HepG2 (cell line): ENCODE data around the gene PPM1F. TPM values are rescaled to one million over a fixed set of nuclear protein-coding genes. Genes with fewer than 3 reads are reported as not detected.

Experiments
- BRD4 ChIP-seq: sonication (generic); formaldehyde crosslinking; IDR thresholded peaks from 2 replicates; pipeline ENCODE4 v1.4.0; 2020; ENCODE audit warnings: missing genetic modification reagents
- CBX5 ChIP-seq: sonication (generic); formaldehyde crosslinking; IDR thresholded peaks from 2 replicates; pipeline ENCODE4 v1.4.0; 2020; ENCODE audit warnings: missing genetic modification reagents, borderline replicate concordance
- CCDC6 ChIP-seq: sonication (generic); formaldehyde crosslinking; IDR thresholded peaks from 2 replicates; pipeline ENCODE4 v1.8.1; 2022; ENCODE audit warnings: mild to moderate bottlenecking, missing genetic modification reagents, moderate library complexity
- CREB3 ChIP-seq: sonication (generic); formaldehyde crosslinking; IDR thresholded peaks from 2 replicates; pipeline ENCODE4 v1.5.0; 2020; ENCODE audit warnings: missing genetic modification reagents
- FOXO4 ChIP-seq: sonication (generic); formaldehyde crosslinking; conservative IDR thresholded peaks from 2 replicates; pipeline ENCODE4 v1.8.1; 2023; ENCODE audit warnings: missing genetic modification reagents
- GATA4 ChIP-seq: sonication (generic); IDR thresholded peaks from 2 replicates; pipeline ENCODE4 v1.6.1; 2016; ENCODE audit warnings: antibody characterized with exemption, low read depth, borderline replicate concordance
- GPBP1L1 ChIP-seq: sonication (generic); formaldehyde crosslinking; IDR thresholded peaks from 2 replicates; pipeline ENCODE4 v1.5.0; 2020; ENCODE audit warnings: mild to moderate bottlenecking, missing genetic modification reagents
- HDAC1 ChIP-seq: sonication (generic); formaldehyde crosslinking; IDR thresholded peaks from 2 replicates; pipeline ENCODE4 v1.5.1; 2020; ENCODE audit warnings: mild to moderate bottlenecking, missing genetic modification reagents
- ISX ChIP-seq: sonication (generic); formaldehyde crosslinking; conservative IDR thresholded peaks from 2 replicates; pipeline ENCODE4 v1.5.0; 2020; ENCODE audit warnings: missing genetic modification reagents
- KDM4B ChIP-seq: sonication (generic); formaldehyde crosslinking; IDR thresholded peaks from 2 replicates; pipeline ENCODE4 v1.4.0; 2020; ENCODE audit warnings: missing genetic modification reagents
- MED1 ChIP-seq: sonication (generic); formaldehyde crosslinking; IDR thresholded peaks from 2 replicates; pipeline ENCODE4 v1.4.0; 2020; ENCODE audit warnings: missing genetic modification reagents
- MTA1 ChIP-seq: sonication (generic); formaldehyde crosslinking; IDR thresholded peaks from 2 replicates; pipeline ENCODE4 v1.4.0; 2020; ENCODE audit warnings: missing genetic modification reagents, mild to moderate bottlenecking, borderline replicate concordance
- PHF20 ChIP-seq: sonication (generic); formaldehyde crosslinking; IDR thresholded peaks from 2 replicates; pipeline ENCODE4 v1.5.0; 2020; ENCODE audit warnings: mild to moderate bottlenecking, missing genetic modification reagents
- PRDM10 ChIP-seq: sonication (generic); formaldehyde crosslinking; IDR thresholded peaks from 2 replicates; pipeline ENCODE4 v1.4.0; 2020; ENCODE audit warnings: low read depth, missing genetic modification reagents
- SCMH1 ChIP-seq: sonication (generic); formaldehyde crosslinking; IDR thresholded peaks from 2 replicates; pipeline ENCODE4 v1.9.0; 2021; ENCODE audit warnings: missing genetic modification reagents, mild to moderate bottlenecking, borderline replicate concordance
- SYNCRIP ChIP-seq: fragments of 200-400 bp; formaldehyde crosslinking; IDR thresholded peaks from 2 replicates; pipeline ENCODE4 v1.6.1; 2018; ENCODE audit warnings: mild to moderate bottlenecking, low read depth, low read length; ENCODE audit not compliant: insufficient read depth
- TBX3 ChIP-seq: fragments of 450-650 bp; IDR thresholded peaks from 2 replicates; pipeline ENCODE4 v1.6.1; 2017; ENCODE audit warnings: antibody characterized with exemption, mild to moderate bottlenecking, inconsistent platforms, borderline replicate concordance
- ZBTB8A ChIP-seq: sonication (generic); formaldehyde crosslinking; IDR thresholded peaks from 2 replicates; pipeline ENCODE4 v1.4.0; 2020; ENCODE audit warnings: mild to moderate bottlenecking, low read depth, missing genetic modification reagents, borderline replicate concordance
- ZC3H4 ChIP-seq: sonication (generic); formaldehyde crosslinking; IDR thresholded peaks from 2 replicates; pipeline ENCODE4 v1.4.0; 2020; ENCODE audit warnings: missing genetic modification reagents, borderline replicate concordance
- ZNF589 ChIP-seq: sonication (generic); formaldehyde crosslinking; conservative IDR thresholded peaks from 2 replicates; pipeline ENCODE4 v1.8.0; 2022; ENCODE audit warnings: mild to moderate bottlenecking, moderate library complexity, missing genetic modification reagents
- ZNF761 ChIP-seq: sonication (generic); formaldehyde crosslinking; conservative IDR thresholded peaks from 2 replicates; pipeline ENCODE4 v1.4.0; 2020; ENCODE audit warnings: mild to moderate bottlenecking, missing genetic modification reagents
- ZNF780A ChIP-seq: sonication (generic); formaldehyde crosslinking; IDR thresholded peaks from 2 replicates; pipeline ENCODE4 v1.8.0; 2022; ENCODE audit warnings: mild to moderate bottlenecking, missing genetic modification reagents, moderate library complexity
- polyA plus RNA-seq, 8 experiments: library from polyadenylated mRNA; depleted of rRNA in 3 of 8; stranded (reverse) in 7 of 8; unstranded in 1 of 8; fragments of >200 nt; fragmentation: Illumina TruSeq in 4 of 8; extraction: Trizol in 4 of 8; gene quantifications; 2 replicates each; pipeline versions ENCODE4 v1.2.1 to v1.2.3, GENCODE V29; 2011 to 2016; ENCODE audit warnings: low read depth in 4 of 8, missing spikeins in 1 of 8, mixed read lengths in 1 of 8; ENCODE audit not compliant: insufficient read depth in 1 of 8
- total RNA-seq, 5 experiments: library from RNA; depleted of rRNA; stranded (reverse); fragments of >200 nt; fragmentation: Illumina TruSeq; extraction: Trizol; gene quantifications; 2 replicates each; pipeline ENCODE4 v1.2.3, GENCODE V29; 2016; ENCODE audit warnings: low read depth in 1 of 5

PPM1F gene
- total and polyA plus RNA-seq, 2 of the 13 experiments (the other 11 are each of a cell fraction or from before 2014, with no cell fraction given), result 11.0 to 19.6 TPM

GRCh38 chr22:21938071-21938822 lies 14.4 kb downstream of the PPM1F start (continued):
- no peak for TF ChIP-seq PRDM10
- no peak for TF ChIP-seq SYNCRIP
- TF ChIP-seq KDM4B (CRISPR knock-in tag), result no peak; the same call in 1 of the 2 replicates
- peak; percentile 93 for TF ChIP-seq HDAC1 (CRISPR knock-in tag)
- 0 out of 2 replicates have a peak, but pooled peaks have one; percentile 17 for TF ChIP-seq TBX3
- no peak for TF ChIP-seq GPBP1L1
- peak; percentile 92; the same call in 1 of the 2 replicates for TF ChIP-seq MTA1 (CRISPR knock-in tag)
- no peak for TF ChIP-seq SCMH1 (CRISPR knock-in tag)
- TF ChIP-seq PHF20, result peak; percentile 58
- TF ChIP-seq ZNF780A (CRISPR knock-in tag), result peak; percentile 72; the same call in 1 of the 2 replicates
- no peak for TF ChIP-seq GATA4
- no peak for TF ChIP-seq ZBTB8A (CRISPR knock-in tag)
- TF ChIP-seq ISX (CRISPR knock-in tag), result no peak
- peak; percentile 70; the same call in 1 of the 2 replicates for TF ChIP-seq ZNF589 (CRISPR knock-in tag)
- no peak for TF ChIP-seq CREB3 (CRISPR knock-in tag)
- no peak; the same call in 1 of the 2 replicates for TF ChIP-seq ZC3H4 (CRISPR knock-in tag)
- TF ChIP-seq MED1 (CRISPR knock-in tag), result no peak; the same call in none of the 2 replicates
- peak; percentile 86 for TF ChIP-seq CCDC6 (CRISPR knock-in tag)
- peak; percentile 34; the same call in 1 of the 2 replicates for TF ChIP-seq CBX5
- TF ChIP-seq FOXO4 (CRISPR knock-in tag), result no peak
- TF ChIP-seq BRD4 (CRISPR knock-in tag), result peak; percentile 43; the same call in 1 of the 2 replicates
- no peak for TF ChIP-seq ZNF761 (CRISPR knock-in tag)
